ENCODE measurements around the gene TMEM41B. TPM values are rescaled to one million over a fixed set of nuclear protein-coding genes. Genes with fewer than 3 reads are reported as not detected.
A peak's percentile ranks its signal among the peaks of the same experiment; 100 is the strongest.

TMEM41B gene
- polyA plus RNA-seq, 3 donors = 5.5 to 11.3 (median 5.9) TPM

DNA sequence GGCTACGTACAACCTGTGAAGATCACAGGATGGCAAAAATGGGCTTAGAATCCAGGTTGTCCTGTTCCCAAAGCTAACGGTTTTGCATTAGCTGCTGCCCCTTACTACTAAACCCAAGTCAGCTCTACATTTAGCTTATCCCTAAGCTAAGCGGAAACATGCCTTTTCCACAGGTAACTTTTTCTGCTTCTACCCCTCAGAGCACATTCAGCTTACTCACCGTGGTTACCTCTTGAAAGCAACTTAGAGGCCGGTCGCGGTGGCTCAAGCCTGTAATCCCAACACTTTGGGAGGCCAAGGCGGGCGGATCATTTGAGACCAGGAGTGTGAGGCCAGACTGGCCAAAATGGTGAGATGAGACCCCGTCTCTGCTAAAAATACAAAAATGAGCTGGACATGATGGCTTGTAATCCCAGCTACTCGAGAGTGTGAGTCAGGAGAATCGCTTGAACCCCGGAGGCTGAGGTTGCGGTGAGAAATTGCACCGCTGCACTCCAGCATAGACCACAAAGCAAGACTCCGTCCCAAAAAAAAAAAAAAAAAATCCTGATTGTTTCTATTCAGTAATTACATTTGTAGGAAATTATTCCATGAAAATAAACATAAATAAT lies 790 bp upstream of the TMEM41B start:
- TF ChIP-seq CTCF (IDR thresholded peaks at IDR 0.05) = peak; percentile 1
- Mint-ChIP-seq H3K9me3 (no peaks in the 10 kb centered on the region), H3K27ac (peak overlapping the region; percentile 89 to 94 (median 91)), H3K4me3 (peak overlapping the region; percentile 72 to 96), H3K36me3 (no peaks in the 10 kb centered on the region), H3K4me1 (peaks cover 54% of the 10 kb centered on the region), H3K27me3 (ENCODE audit: low read depth in 3 of 3) (peaks cover 0 to 4% (median 1%) of the 10 kb centered on the region in 3 donors)
- Histone ChIP-seq H2AFZ (ENCODE audit: insufficient read depth, low read depth, low read length, poor library complexity, severe bottlenecking) (peak overlapping the region; percentile 77), H3K9me3 (replicated peaks in 1 of 2; ENCODE audit: control insufficient read depth in 1 of 2, insufficient read depth in 1 of 2, low read length in 2 of 2) (no peaks in the 10 kb centered on the region), H3K4me1 (ENCODE audit: control insufficient read depth in 1 of 2, insufficient read depth in 2 of 2, low read length in 2 of 2) (peaks cover 25 to 26% of the 10 kb centered on the region in 2 donors), H4K20me1 (ENCODE audit: insufficient read depth, low read length) (no peaks in the 10 kb centered on the region), H3K4me2 (replicated peaks; ENCODE audit: extremely low read depth, low read length, poor library complexity, severe bottlenecking) (peak overlapping the region; percentile 96), H3K9ac (ENCODE audit: insufficient read depth, low read length, poor library complexity, severe bottlenecking) (peak overlapping the region; percentile 41), H3K79me2 (ENCODE audit: insufficient read depth, low read length) (peaks cover 43% of the 10 kb centered on the region), H3K4me3 (replicated peaks in 1 of 3; ENCODE audit: low read depth in 2 of 3, low read length in 3 of 3) (peak overlapping the region; percentile 41 to 98 (median 44)), H3K27ac (ENCODE audit: low read depth in 1 of 2, low read length in 2 of 2) (peak overlapping the region; percentile 58 to 87), H3K27me3 (ENCODE audit: control insufficient read depth in 2 of 2, insufficient read depth in 2 of 2, low read length in 2 of 2) (no peaks in the 10 kb centered on the region), H3K36me3 (replicated peaks in 1 of 2; ENCODE audit: control insufficient read depth in 1 of 2, insufficient read depth in 2 of 2, low read length in 2 of 2) (no peaks in the 10 kb centered on the region)
- 55% methylated on average over 10 of the region's 16 CpGs for WGBS (ENCODE audit: insufficient coverage)
- intact Hi-C loops (cut with micrococcal nuclease) = loop anchor here (2.0 to 10.0 kb wide), 4 partner anchors 47 to 630 kb away; partner anchors contain the start of genes IPO7 (in 1 of the 2), RPL27A (in 1 of the 2) and TRIM66 (in 1 of the 2)
- peak in 2 of 3 donors; percentile 8 for DNase-seq

DNA sequence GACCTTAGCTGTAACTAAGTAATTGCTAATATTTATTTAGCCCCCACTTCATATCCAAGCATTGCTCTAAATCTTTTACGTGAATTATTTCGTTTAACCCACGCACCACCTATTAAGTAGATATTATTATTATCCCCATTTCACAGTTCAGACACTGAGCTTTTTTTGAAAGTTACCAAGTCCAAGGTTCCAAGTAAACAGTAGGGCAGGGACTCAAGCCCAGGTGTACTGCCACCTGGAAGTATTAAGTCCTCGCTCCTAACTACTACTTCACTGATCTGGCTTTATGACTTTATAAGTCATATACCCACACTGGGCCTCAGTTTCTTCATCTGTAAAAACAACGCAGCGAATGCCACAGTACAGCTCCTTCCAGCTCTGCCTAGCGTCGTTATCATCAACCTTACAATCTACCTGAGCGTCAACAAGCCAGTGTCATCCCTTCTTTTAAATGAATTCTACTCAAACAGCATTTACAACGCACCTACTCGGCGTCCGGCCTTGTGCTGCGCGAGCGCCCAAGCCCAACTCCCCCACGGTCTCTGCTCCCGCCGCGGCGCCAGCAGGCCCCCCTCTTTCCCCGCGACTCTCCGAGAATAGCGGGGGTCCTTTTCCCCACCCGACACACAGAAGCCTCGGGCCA lies 624 bp downstream of the TMEM41B start:
- H3K27ac ChIP-seq (ENCODE audit: low read depth in 1 of 2, low read length in 2 of 2) = peak overlapping the region; percentile 58 to 87

More for the DNA sequence above, 624 bp downstream of the TMEM41B start:
- Histone ChIP-seq H3K4me2 (replicated peaks; ENCODE audit: extremely low read depth, low read length, poor library complexity, severe bottlenecking) (peak overlapping the region; percentile 96), H3K36me3 (replicated peaks in 1 of 2; ENCODE audit: control insufficient read depth in 1 of 2, insufficient read depth in 2 of 2, low read length in 2 of 2) (no peaks in the 10 kb centered on the region), H3K79me2 (ENCODE audit: insufficient read depth, low read length) (peaks cover 56% of the 10 kb centered on the region), H3K4me3 (replicated peaks in 1 of 3; ENCODE audit: low read depth in 2 of 3, low read length in 3 of 3) (peak overlapping the region; percentile 90 to 98 (median 92)), H3K9ac (ENCODE audit: insufficient read depth, low read length, poor library complexity, severe bottlenecking) (peak overlapping the region; percentile 94), H4K20me1 (ENCODE audit: insufficient read depth, low read length) (no peaks in the 10 kb centered on the region), H3K9me3 (replicated peaks in 1 of 2; ENCODE audit: control insufficient read depth in 1 of 2, insufficient read depth in 1 of 2, low read length in 2 of 2) (no peaks in the 10 kb centered on the region), H3K4me1 (ENCODE audit: control insufficient read depth in 1 of 2, insufficient read depth in 2 of 2, low read length in 2 of 2) (peaks cover 25 to 26% of the 10 kb centered on the region in 2 donors), H2AFZ (ENCODE audit: insufficient read depth, low read depth, low read length, poor library complexity, severe bottlenecking) (peak overlapping the region; percentile 96), H3K27me3 (ENCODE audit: control insufficient read depth in 2 of 2, insufficient read depth in 2 of 2, low read length in 2 of 2) (no peaks in the 10 kb centered on the region)
- intact Hi-C loops (cut with micrococcal nuclease) = loop anchor here (2.0 to 10.0 kb wide), 3 partner anchors 51 to 629 kb away; partner anchors contain the start of genes IPO7 (in 1 of the 2), RPL27A (in 1 of the 2) and TRIM66 (in 1 of the 2)
- TF ChIP-seq CTCF (IDR thresholded peaks at IDR 0.05) = no peak
- no peaks in the 10 kb centered on the region for H3K36me3 Mint-ChIP-seq
- WGBS (ENCODE audit: insufficient coverage) = 0% methylated on average over 19 of the region's 27 CpGs
- peak overlapping the region; percentile 89 to 96 (median 94) for H3K27ac Mint-ChIP-seq
- H3K9me3 Mint-ChIP-seq = no peaks in the 10 kb centered on the region
- peak overlapping the region; percentile 96 to 97 for H3K4me3 Mint-ChIP-seq
- peak in 2 of 3 donors; percentile 9 to 18 for DNase-seq
- peaks cover 0 to 4% (median 0%) of the 10 kb centered on the region in 3 donors for H3K27me3 Mint-ChIP-seq (ENCODE audit: low read depth in 3 of 3)
- peaks cover 47% of the 10 kb centered on the region for H3K4me1 Mint-ChIP-seq
